GM23338 (cell line): Measurements from ENCODE around the gene NOP16. TPM values are rescaled to one million over a fixed set of nuclear protein-coding genes. Genes with fewer than 3 reads are reported as not detected.

Source experiments
- ATAC-seq: fragments of 200-7000 bp; cut with Tn5 transposase; 3 replicates; pipeline ENCODE4 v1.9.1; 2020
- DNase-seq: peaks from one replicate; pipeline ENCODE4 v3.0.0-alpha.2; 2015; ENCODE audit warnings: low spot score
- H2AFZ ChIP-seq: fragments of 200-600 bp; sonication (generic); 2 replicates; pipeline ENCODE4 v1.8.0; 2016; ENCODE audit warnings: antibody characterized with exemption, mild to moderate bottlenecking, moderate library complexity
- H3F3A ChIP-seq: fragments of 200-600 bp; sonication (generic); replicated peaks from 2 replicates; pipeline ENCODE4 v1.8.0; 2017; ENCODE audit warnings: antibody characterized with exemption, mixed run types, low read depth
- H3K27ac ChIP-seq: fragments of 200-600 bp; sonication (generic); 2 replicates; pipeline ENCODE4 v1.6.1; 2016; ENCODE audit warnings: low read depth
- H3K27me3 ChIP-seq: fragments of 200-600 bp; sonication (generic); 2 replicates; pipeline ENCODE4 v1.8.0; 2016; ENCODE audit warnings: mild to moderate bottlenecking, mixed run types, moderate library complexity; ENCODE audit not compliant: insufficient read depth
- H3K36me3 ChIP-seq: fragments of 200-600 bp; sonication (generic); 2 replicates; pipeline ENCODE4 v1.8.0; 2016; ENCODE audit warnings: mild to moderate bottlenecking; ENCODE audit not compliant: insufficient read depth
- H3K4me1 ChIP-seq: fragments of 200-600 bp; sonication (generic); 2 replicates; pipeline ENCODE4 v1.8.0; 2016; ENCODE audit warnings: mild to moderate bottlenecking, moderate library complexity; ENCODE audit not compliant: insufficient read depth
- H3K4me2 ChIP-seq: fragments of 200-600 bp; sonication (generic); 2 replicates; pipeline ENCODE4 v1.7.1; 2017; ENCODE audit warnings: mixed run types
- H3K4me3 ChIP-seq: fragments of 200-600 bp; sonication (generic); 2 replicates; pipeline ENCODE4 v1.6.1; 2016; ENCODE audit warnings: mixed run types
- H3K79me2 ChIP-seq: fragments of 200-600 bp; sonication (generic); replicated peaks from 2 replicates; pipeline ENCODE4 v1.8.0; 2017; ENCODE audit warnings: mild to moderate bottlenecking; ENCODE audit not compliant: insufficient read depth
- H3K9me2 ChIP-seq: fragments of 200-600 bp; sonication (generic); 2 replicates; pipeline ENCODE4 v1.8.0; 2017; ENCODE audit not compliant: insufficient read depth
- H4K20me1 ChIP-seq: fragments of 200-600 bp; sonication (generic); replicated peaks from 2 replicates; pipeline ENCODE4 v1.8.0; 2017; ENCODE audit warnings: mild to moderate bottlenecking; ENCODE audit not compliant: insufficient read depth
- H3K27ac Mint-ChIP-seq: 2 replicates; pipeline ENCODE4 v1.8.0; 2020; ENCODE audit warnings: inconsistent platforms, mild to moderate bottlenecking, moderate library complexity, mixed read lengths
- H3K27me3 Mint-ChIP-seq: 3 replicates; pipeline ENCODE4 v1.8.0; 2022; ENCODE audit warnings: low read depth, mild to moderate bottlenecking, moderate library complexity, mixed read lengths, inconsistent platforms; ENCODE audit not compliant: insufficient read depth, poor library complexity
- H3K36me3 Mint-ChIP-seq: 3 replicates; pipeline ENCODE4 v1.8.0; 2021; ENCODE audit warnings: low read depth, mild to moderate bottlenecking, inconsistent platforms, moderate library complexity, mixed read lengths
- H3K4me1 Mint-ChIP-seq: 3 replicates; pipeline ENCODE4 v1.8.0; 2020; ENCODE audit warnings: mild to moderate bottlenecking, inconsistent platforms, mixed read lengths
- H3K4me3 Mint-ChIP-seq: 3 replicates; pipeline ENCODE4 v1.8.0; 2021; ENCODE audit warnings: moderate library complexity, mild to moderate bottlenecking, inconsistent platforms, mixed read lengths
- H3K9me3 Mint-ChIP-seq: 3 replicates; pipeline ENCODE4 v1.8.0; 2020; ENCODE audit warnings: moderate library complexity, mild to moderate bottlenecking, inconsistent platforms, mixed read lengths
- CREB1 ChIP-seq: fragments of 250-450 bp; sonication (Bioruptor Pico); IDR thresholded peaks from 2 replicates; pipeline ENCODE4 v1.5.0; 2020; ENCODE audit warnings: low read depth, mild to moderate bottlenecking, moderate library complexity
- EZH2 ChIP-seq: fragments of 200-600 bp; sonication (generic); IDR thresholded peaks from one replicate; pipeline ENCODE4 v1.8.0; 2017; ENCODE audit warnings: antibody characterized with exemption, mild to moderate bottlenecking, low read depth; ENCODE audit not compliant: unreplicated experiment
- EZH2phosphoT487 ChIP-seq: fragments of 200-600 bp; sonication (generic); IDR thresholded peaks from one replicate; pipeline ENCODE4 v1.8.1; 2018; ENCODE audit warnings: antibody characterized with exemption; ENCODE audit not compliant: unreplicated experiment
- JUNB ChIP-seq: IDR thresholded peaks from one replicate; pipeline ENCODE4 v1.6.1; 2016; ENCODE audit warnings: antibody characterized with exemption; ENCODE audit not compliant: unreplicated experiment
- POLR2AphosphoS5 ChIP-seq: IDR thresholded peaks from 2 replicates; pipeline ENCODE4 v1.6.1; 2016; ENCODE audit warnings: antibody characterized with exemption, low read depth
- STAT1 ChIP-seq: IDR thresholded peaks from one replicate; pipeline ENCODE4 v1.6.1; 2016; ENCODE audit warnings: antibody characterized with exemption; ENCODE audit not compliant: unreplicated experiment
- polyA plus RNA-seq: library from polyadenylated mRNA; unstranded; fragments of >200 nt; fragmentation: Nextera tagmentation; extraction: Ambion mirVana; gene quantifications from 2 replicates; pipeline ENCODE4 v1.2.1, GENCODE V29; 2016
- total RNA-seq: library from RNA; depleted of rRNA; stranded (reverse); fragments of >200 nt; shearing (Covaris generic); gene quantifications from 2 replicates; pipeline ENCODE4 v1.2.3, GENCODE V29; 2014
- TF ChIP-seq, protein P1 (sequence below): IDR thresholded peaks from one replicate; pipeline ENCODE4 v1.6.1; 2018; ENCODE audit warnings: antibody characterized with exemption; ENCODE audit not compliant: unreplicated experiment
- TF ChIP-seq, protein P2 (sequence below): fragments of 250-450 bp; sonication (Bioruptor Pico); IDR thresholded peaks from 2 replicates; pipeline ENCODE4 v1.5.0; 2020; ENCODE audit warnings: mild to moderate bottlenecking, moderate library complexity

NOP16 gene
- total and polyA plus RNA-seq, 2 experiments from 2014 or later = 43.4 to 181 TPM

DNA sequence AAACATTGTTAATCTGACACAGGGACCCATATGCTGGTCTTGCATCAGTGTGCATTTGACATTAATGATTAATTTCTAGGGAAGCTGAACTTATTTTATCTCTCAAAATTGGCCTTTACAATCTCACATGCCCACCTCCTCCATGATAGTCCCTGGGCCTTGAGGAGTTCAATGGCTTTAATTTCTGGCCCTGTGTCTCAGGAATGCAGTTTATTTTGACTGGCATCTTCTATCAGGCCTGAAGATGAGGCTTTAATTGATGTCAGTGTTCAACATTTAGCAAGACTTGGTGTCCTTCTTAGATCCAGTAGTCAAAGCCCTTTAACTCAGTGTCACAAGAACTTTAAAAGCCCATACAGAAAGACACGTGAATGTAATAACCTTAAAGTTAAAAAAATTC is 38.5 kb upstream of the NOP16 start:
- Mint-ChIP-seq H3K4me3 (no peak overlapping the region), H3K4me1 (no peaks in the 10 kb centered on the region), H3K27ac (no peak overlapping the region), H3K36me3 (peaks cover 10% of the 10 kb centered on the region; the same call in 2 of the 3 replicates), H3K27me3 (no peaks in the 10 kb centered on the region), H3K9me3 (peaks cover 30% of the 10 kb centered on the region)
- no peaks in the 10 kb centered on the region for H3F3A ChIP-seq
- ATAC-seq = no peak
- no peaks in the 10 kb centered on the region for H4K20me1 ChIP-seq
- no peak overlapping the region for H3K4me2 ChIP-seq
- H3K4me1 ChIP-seq = no peaks in the 10 kb centered on the region
- TF ChIP-seq, protein P1, sequence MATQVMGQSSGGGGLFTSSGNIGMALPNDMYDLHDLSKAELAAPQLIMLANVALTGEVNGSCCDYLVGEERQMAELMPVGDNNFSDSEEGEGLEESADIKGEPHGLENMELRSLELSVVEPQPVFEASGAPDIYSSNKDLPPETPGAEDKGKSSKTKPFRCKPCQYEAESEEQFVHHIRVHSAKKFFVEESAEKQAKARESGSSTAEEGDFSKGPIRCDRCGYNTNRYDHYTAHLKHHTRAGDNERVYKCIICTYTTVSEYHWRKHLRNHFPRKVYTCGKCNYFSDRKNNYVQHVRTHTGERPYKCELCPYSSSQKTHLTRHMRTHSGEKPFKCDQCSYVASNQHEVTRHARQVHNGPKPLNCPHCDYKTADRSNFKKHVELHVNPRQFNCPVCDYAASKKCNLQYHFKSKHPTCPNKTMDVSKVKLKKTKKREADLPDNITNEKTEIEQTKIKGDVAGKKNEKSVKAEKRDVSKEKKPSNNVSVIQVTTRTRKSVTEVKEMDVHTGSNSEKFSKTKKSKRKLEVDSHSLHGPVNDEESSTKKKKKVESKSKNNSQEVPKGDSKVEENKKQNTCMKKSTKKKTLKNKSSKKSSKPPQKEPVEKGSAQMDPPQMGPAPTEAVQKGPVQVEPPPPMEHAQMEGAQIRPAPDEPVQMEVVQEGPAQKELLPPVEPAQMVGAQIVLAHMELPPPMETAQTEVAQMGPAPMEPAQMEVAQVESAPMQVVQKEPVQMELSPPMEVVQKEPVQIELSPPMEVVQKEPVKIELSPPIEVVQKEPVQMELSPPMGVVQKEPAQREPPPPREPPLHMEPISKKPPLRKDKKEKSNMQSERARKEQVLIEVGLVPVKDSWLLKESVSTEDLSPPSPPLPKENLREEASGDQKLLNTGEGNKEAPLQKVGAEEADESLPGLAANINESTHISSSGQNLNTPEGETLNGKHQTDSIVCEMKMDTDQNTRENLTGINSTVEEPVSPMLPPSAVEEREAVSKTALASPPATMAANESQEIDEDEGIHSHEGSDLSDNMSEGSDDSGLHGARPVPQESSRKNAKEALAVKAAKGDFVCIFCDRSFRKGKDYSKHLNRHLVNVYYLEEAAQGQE = no peak
- no peak for TF ChIP-seq EZH2phosphoT487
- no peak for TF ChIP-seq JUNB
- TF ChIP-seq, protein P2, sequence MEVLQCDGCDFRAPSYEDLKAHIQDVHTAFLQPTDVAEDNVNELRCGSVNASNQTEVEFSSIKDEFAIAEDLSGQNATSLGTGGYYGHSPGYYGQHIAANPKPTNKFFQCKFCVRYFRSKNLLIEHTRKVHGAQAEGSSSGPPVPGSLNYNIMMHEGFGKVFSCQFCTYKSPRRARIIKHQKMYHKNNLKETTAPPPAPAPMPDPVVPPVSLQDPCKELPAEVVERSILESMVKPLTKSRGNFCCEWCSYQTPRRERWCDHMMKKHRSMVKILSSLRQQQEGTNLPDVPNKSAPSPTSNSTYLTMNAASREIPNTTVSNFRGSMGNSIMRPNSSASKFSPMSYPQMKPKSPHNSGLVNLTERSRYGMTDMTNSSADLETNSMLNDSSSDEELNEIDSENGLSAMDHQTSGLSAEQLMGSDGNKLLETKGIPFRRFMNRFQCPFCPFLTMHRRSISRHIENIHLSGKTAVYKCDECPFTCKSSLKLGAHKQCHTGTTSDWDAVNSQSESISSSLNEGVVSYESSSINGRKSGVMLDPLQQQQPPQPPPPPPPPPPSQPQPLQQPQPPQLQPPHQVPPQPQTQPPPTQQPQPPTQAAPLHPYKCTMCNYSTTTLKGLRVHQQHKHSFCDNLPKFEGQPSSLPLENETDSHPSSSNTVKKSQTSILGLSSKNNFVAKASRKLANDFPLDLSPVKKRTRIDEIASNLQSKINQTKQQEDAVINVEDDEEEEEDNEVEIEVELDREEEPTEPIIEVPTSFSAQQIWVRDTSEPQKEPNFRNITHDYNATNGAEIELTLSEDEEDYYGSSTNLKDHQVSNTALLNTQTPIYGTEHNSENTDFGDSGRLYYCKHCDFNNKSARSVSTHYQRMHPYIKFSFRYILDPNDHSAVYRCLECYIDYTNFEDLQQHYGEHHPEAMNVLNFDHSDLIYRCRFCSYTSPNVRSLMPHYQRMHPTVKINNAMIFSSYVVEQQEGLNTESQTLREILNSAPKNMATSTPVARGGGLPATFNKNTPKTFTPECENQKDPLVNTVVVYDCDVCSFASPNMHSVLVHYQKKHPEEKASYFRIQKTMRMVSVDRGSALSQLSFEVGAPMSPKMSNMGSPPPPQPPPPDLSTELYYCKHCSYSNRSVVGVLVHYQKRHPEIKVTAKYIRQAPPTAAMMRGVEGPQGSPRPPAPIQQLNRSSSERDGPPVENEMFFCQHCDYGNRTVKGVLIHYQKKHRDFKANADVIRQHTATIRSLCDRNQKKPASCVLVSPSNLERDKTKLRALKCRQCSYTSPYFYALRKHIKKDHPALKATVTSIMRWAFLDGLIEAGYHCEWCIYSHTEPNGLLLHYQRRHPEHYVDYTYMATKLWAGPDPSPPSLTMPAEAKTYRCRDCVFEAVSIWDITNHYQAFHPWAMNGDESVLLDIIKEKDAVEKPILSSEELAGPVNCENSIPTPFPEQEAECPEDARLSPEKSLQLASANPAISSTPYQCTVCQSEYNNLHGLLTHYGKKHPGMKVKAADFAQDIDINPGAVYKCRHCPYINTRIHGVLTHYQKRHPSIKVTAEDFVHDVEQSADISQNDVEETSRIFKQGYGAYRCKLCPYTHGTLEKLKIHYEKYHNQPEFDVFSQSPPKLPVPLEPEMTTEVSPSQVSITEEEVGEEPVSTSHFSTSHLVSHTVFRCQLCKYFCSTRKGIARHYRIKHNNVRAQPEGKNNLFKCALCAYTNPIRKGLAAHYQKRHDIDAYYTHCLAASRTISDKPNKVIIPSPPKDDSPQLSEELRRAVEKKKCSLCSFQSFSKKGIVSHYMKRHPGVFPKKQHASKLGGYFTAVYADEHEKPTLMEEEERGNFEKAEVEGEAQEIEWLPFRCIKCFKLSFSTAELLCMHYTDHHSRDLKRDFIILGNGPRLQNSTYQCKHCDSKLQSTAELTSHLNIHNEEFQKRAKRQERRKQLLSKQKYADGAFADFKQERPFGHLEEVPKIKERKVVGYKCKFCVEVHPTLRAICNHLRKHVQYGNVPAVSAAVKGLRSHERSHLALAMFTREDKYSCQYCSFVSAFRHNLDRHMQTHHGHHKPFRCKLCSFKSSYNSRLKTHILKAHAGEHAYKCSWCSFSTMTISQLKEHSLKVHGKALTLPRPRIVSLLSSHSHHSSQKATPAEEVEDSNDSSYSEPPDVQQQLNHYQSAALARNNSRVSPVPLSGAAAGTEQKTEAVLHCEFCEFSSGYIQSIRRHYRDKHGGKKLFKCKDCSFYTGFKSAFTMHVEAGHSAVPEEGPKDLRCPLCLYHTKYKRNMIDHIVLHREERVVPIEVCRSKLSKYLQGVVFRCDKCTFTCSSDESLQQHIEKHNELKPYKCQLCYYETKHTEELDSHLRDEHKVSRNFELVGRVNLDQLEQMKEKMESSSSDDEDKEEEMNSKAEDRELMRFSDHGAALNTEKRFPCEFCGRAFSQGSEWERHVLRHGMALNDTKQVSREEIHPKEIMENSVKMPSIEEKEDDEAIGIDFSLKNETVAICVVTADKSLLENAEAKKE (CRISPR knock-in tag) = no peak
- no peak for TF ChIP-seq POLR2AphosphoS5
- no peak for TF ChIP-seq EZH2
- no peak for TF ChIP-seq CREB1 (CRISPR knock-in tag)
- TF ChIP-seq STAT1 = no peak
- DNase-seq = no peak
- 0 out of 2 replicates have a peak, but pooled peaks cover 3% of the 10 kb centered on the region for H3K9me2 ChIP-seq
- H3K36me3 ChIP-seq = no peaks in the 10 kb centered on the region
- H3K27ac ChIP-seq = no peak overlapping the region
- H2AFZ ChIP-seq = no peak overlapping the region
- no peaks in the 10 kb centered on the region for H3K27me3 ChIP-seq
- no peak overlapping the region for H3K4me3 ChIP-seq
- H3K79me2 ChIP-seq = no peaks in the 10 kb centered on the region
